ENCODE data around the gene RRM2.

DNA sequence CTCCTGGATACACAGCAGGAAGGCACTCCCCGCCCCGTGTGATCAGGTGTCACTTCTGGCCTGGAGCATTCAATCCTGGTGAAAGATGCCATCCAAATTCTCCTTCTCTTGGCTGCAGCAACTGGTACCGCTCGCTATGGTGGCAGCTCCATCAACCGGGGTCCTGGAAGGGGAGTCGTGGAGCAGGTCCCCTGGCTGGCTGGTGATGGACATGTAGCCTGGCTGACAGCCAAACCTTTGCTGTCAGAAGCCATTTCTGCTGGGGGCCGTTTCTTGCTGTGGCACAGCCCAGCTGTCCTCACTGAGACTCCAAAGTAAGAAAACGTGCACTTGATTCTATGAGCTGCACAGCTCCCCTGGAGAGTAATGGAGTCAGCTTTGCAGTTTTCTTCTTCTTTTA, 35.2 kb upstream of the RRM2 start:
- TF ChIP-seq EZH2 (IDR thresholded peaks at IDR 0.05; ENCODE audit: low read length), result no peak
- TF ChIP-seq, protein P1, sequence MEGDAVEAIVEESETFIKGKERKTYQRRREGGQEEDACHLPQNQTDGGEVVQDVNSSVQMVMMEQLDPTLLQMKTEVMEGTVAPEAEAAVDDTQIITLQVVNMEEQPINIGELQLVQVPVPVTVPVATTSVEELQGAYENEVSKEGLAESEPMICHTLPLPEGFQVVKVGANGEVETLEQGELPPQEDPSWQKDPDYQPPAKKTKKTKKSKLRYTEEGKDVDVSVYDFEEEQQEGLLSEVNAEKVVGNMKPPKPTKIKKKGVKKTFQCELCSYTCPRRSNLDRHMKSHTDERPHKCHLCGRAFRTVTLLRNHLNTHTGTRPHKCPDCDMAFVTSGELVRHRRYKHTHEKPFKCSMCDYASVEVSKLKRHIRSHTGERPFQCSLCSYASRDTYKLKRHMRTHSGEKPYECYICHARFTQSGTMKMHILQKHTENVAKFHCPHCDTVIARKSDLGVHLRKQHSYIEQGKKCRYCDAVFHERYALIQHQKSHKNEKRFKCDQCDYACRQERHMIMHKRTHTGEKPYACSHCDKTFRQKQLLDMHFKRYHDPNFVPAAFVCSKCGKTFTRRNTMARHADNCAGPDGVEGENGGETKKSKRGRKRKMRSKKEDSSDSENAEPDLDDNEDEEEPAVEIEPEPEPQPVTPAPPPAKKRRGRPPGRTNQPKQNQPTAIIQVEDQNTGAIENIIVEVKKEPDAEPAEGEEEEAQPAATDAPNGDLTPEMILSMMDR (optimal IDR thresholded peaks at IDR 0.05 in 1 of 3, IDR thresholded peaks at IDR 0.05 in 1 of 3, conservative IDR thresholded peaks at IDR 0.05 in 1 of 3; ENCODE audit: extremely low read depth in 1 of 3, insufficient read depth in 2 of 3, low read length in 3 of 3), result no peak
